HL-60/S4 (cell line): ENCODE results near the gene AP2A2.

Source experiments
- in situ Hi-C: fragments of 300-500 bp; cut with MboI; formaldehyde crosslinking; loops from 2 replicates; pipeline ENCODE4 v1.14.3; 2022; ENCODE audit warnings: low sequenced_read_pairs

Gene AP2A2

DNA sequence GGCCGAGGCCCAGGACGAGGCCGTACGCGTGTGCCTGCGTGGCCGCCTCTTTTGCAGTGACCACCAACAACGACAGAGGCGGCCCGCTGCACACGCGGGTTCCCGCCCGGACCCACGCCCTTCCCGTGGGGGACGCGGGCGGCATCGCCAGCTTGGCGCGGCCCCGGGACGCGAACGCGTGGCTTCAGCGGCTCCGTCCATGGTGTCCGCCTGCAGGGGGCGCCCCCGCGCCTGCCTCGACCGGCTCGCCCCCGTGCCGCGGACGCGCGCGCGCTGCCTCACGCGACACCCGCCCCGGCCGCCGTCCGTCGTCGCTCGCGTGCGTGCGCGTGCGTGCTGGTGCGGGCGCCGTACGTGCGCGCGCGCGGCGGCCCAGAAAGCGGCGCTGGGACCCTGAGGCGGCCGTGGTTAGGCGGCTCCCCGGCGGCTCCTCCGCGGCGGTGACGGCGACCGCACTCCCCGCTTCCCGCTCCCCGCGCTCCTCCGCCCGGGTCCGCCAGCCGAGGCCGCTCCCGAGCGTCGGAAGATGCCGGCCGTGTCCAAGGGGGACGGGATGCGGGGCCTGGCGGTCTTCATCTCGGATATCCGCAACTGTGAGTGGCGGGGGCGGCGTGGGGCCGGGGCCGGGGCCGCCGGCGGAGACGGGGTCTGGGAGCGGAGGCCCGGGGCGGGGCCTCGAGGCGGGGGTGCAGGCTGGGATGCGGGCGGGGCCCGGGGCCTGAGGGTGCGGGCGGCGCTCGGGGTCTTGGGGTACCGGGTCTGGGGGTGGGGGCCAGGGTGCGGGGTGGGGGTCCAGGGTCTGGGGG is at the start of gene AP2A2:
TSS of gene AP2A2 (plus strand) at position 375 of the 806 bp plus-strand sequence. CDS start at position 527, 152 bp downstream.
- in situ Hi-C loops, result no loop called here

DNA sequence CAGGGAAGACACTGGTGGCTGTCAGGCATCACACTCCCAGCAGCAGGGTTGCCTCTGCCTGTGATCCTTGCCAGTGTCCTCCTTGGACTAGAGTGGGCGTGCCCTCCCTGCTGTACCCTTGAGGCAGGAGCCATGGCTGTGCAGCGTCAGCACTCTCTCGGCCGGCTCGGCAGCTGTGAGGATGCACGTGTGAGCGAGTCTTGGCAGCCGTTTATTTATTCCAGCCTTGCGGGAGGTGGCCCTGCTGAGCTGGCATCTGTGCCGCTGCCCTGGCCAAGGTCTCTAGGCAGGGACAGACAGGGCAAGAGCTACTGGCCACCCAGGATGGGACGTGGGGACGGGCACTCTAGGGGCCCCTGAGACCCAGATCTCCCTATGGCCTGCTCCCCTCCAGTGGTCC is 49.1 kb upstream of the AP2A2 start:
- in situ Hi-C loops, result no loop called here

DNA sequence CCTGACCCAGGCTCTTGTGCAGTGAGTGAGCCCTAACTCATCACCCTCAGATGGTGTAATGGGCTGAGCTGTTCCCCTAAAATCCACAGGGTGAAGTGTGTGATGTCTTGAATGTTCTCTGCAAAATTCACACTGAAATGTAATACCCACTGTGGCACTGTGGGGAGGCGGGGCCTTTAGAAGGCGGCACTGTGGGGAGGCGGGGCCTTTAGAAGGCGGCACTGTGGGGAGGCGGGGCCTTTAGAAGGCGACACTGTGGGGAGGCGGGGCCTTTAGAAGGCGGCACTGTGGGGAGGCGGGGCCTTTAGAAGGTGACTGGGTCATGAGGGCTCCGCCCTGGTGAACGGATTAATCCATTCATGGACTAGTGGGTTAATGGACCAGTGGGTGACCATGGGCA is 48.1 kb upstream of the AP2A2 start:
- in situ Hi-C loops, result no loop called here

DNA sequence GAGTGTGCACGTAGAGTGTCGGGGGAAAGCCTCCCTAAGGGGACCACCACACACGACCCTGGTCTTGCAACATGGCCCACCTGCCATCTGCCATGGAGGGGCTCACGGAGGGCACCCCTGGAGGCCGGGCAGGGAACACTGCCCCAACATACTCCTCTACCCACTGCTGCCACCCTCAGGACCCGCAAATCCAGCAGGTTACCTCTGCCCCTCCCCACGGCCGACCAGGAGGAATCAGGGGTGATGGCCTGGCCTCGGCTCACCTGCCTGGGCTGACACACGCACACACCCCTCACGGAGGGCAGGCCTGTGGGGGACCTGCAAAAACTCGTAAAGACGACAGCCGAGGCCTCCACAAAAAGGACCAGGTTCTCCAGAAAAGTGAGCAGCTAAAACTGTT is 45.2 kb upstream of the AP2A2 start:
- in situ Hi-C loops, result no loop called here

DNA sequence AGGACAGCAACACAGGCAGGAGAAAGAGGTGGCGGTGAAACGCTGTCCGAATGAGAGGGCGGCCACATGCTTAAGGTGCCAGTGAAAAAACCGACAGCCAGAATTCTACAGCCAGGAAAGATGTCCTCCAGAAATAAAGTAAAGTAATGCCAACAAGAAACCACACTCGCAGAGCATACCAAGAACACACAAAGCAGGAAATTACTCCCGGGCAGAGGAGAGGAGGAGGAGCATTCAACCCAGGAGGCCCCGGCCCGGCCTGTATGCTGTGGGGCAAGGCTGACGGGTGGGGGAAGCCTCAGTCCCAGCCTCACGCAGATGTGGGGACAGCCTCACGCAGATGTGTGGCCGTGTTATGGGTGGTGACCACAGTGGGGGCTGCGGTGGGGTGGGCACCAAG is 43.1 kb upstream of the AP2A2 start:
- in situ Hi-C loops, result no loop called here

DNA sequence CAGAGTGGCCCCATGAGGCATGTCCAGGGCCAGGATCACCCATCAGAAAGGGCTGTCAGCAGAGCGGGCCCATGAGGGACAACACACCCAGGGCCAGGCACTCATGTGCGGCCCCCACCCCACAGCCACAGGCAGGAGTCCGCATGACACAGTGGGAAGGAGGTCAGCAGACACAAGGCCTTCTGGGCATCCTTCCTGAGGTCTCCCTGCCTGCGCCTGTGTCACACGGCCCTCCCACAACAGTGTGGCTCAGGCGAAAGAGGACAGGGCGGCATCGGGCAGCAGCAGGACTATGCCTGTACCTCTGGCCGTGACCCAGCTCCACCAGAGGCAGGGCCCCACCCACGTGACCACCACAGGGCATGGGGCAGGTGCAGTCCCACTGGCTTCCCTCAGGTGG is 42.1 kb upstream of the AP2A2 start:
- in situ Hi-C loops, result no loop called here

DNA sequence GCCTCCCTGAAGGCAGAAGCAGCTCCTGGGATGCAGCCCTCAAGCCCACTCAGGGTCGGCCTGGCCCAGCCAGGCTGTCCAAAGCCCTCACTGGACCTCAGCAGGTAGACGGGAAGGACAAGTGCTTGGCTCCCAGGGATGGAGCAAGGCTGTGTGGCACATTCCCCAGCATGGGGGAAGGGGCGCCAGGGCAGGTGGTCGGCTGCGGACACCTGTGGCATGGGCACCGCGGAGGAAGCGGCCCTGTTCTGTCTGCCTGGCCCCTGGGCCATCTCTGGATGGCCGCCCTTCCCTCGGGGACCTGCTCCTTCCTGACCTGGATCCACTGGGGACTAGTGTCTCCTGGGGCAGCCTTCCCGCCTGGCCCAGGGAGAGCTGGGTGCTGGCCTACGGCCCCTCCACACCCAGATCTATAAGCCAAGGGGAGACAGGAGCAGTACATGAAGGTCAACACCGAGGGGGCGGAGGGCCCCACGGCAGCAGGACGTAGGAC is 41.0 kb upstream of the AP2A2 start:
- in situ Hi-C loops, result no loop called here

DNA sequence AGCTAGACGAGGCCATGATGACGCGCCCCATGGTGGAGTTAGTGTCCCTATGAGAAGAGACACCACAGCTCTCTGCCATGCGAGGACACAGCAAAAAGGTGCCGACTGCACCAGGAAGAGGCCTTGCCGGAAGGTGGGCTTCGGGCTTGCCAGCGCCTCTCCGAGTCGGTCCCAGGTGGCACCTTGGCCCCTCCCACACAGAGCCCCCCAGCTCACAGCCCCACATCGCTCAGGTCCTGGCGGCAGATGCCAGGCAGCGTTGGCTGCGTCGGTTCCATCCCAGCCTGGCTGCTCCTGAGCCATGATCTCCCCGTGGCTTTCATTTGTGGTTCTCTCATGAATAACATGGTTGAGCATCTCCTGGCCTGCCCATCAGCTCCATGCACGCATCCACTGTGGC is 39.1 kb upstream of the AP2A2 start:
- in situ Hi-C loops, result no loop called here

DNA sequence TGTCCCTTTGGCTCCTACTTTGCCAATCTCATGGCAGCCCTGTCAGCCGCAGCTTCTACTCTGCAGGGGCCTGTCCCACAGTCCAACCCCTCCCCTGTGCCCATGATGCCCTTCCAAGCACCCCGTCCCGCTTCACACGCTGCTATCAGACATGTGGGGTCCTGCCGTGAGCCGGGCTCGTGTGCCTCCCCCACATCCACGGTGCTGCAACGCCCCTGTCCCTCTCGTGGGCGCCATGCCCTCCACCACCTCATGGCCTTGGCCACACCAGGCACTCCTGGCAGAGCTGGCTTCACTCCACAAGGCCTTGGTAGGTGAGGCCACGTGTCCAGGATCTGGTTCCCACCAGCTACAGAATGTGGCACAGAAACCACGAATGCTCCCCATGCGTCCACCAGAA is 38.1 kb upstream of the AP2A2 start:
- in situ Hi-C loops, result no loop called here

DNA sequence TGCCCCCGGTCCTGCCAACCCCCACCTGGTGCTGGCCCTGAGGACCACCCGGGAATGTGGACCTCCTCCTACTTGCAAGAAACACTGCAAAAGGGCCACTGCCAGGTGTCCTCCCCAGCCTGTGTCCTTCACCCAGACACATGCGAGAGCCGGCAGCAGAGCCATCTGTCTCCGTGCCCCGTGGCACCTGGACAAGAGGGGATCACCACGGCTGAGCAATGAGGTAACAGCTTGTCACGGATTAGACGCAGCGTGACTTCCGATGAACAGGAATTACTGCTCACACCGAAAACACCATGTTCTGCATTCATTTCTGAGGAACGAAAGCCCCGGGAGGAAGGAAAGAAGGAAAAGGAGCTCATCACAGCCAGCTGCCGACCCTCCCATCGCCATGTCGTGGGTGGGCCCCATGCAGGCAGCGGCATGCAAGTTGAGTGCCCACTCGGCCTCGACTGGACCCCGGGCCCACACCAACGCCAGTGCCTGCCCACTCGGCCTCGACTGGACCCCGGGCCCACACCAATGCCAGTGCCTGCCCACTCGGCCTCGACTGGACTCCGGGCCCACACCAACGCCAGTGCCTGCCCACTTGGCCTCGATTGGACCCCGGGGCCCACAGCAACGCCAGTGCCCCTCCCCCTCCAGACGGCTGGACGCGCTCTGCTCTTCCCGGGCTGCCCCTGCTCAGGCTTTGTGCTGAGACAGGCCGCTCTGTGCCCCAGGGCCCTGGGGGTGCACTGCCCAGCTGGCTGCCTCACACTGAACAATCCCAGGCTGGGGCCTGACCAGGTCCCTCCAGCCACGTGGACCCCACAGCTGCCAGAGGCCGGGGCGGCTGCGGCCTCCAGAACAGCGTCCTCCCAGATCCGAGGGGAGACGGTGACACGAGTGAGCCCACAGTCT is 37.1 kb upstream of the AP2A2 start:
- in situ Hi-C loops, result no loop called here

DNA sequence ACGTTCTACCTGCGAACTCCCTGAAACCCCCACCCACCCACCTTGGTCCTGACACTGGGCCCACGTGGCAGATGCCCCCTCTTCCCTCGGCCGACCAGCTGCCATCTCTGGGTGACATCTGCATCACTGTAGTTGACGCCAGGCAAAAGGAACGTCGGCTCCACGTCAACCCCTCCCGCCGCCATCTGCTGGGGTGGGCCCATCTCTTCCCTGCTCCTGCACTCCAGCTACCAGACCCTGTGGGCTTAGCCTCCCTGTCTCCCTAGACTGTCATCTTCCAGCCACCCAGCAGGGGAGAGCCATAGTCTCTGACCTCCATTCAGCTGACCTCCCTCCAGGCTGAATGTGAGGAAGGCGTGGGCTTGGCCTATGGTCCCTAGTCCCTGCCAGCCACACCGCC is 36.4 kb upstream of the AP2A2 start:
- in situ Hi-C loops, result no loop called here

DNA sequence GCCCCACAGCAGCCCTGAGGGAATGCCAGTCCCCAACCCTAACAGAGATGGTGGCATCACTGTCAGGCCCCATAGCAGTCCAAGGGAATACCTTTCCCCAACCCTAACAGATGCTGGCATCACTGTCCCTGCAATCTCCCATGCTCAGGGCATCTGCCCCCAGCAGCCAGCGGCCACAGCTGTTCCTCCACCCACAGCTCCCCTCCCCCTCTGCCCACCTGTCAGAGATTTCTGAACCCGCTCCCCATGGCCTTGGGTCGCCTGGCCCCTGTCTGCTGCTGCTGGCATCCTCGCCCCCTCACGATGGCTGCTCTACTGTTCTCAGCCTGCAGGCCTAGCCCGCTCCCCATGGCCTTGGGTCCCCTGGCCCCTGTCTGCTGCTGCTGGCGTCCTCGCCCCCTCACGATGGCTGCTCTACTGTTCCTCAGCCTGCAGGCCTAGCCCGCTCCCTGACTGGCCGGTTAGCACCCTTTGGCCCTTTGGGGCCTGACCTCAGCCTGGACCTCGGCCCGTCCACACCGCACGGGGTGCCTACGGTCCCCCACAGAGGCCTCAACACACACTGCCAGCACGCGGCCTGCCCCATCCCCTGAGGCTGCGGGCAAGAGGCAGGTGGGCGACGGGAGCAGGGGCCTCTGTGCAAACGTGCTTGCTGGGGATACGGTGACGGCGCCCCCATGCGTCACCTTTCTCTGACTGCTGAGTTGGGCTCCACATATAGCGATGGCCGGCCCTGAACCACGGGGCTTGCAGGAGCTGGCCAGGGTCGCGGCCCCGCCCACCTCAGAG is 35.8 kb upstream of the AP2A2 start:
- in situ Hi-C loops, result no loop called here

DNA sequence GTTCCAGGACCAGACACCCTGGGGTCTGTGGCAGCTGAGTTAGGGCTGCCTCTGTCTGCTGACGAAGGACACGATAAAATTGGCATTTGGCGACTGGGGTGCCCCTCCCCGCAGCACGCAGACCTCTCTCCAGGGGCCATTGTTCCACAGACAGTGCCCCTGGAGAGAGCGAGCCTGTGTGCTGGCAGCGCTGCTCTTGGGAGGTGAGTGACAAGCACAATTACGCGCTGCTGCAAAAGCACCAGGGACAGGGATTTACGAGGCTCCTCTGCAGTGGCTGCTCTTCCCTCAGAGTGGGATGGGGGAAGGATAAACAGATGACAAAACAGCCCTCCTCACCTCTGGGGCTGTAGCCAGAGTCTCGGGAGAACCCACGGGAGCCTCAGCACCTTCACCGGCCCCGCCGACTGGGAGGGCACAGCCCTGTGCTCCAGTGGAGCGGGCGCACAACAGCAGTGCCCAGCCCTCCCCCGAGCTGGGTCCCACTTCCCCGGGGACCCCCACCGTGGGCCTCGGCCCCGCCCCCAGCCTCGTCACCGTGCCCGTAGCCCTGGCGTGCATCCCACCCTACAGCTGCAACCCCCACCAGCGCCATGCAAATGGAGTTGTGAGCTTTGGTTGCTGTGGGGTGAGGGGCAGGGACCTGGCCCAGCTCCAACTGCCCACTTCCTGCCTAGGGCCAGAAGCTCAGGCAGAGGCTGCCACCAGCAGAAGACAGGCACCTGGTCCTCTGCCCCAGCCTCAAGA is 34.7 kb upstream of the AP2A2 start:
- in situ Hi-C loops, result no loop called here

DNA sequence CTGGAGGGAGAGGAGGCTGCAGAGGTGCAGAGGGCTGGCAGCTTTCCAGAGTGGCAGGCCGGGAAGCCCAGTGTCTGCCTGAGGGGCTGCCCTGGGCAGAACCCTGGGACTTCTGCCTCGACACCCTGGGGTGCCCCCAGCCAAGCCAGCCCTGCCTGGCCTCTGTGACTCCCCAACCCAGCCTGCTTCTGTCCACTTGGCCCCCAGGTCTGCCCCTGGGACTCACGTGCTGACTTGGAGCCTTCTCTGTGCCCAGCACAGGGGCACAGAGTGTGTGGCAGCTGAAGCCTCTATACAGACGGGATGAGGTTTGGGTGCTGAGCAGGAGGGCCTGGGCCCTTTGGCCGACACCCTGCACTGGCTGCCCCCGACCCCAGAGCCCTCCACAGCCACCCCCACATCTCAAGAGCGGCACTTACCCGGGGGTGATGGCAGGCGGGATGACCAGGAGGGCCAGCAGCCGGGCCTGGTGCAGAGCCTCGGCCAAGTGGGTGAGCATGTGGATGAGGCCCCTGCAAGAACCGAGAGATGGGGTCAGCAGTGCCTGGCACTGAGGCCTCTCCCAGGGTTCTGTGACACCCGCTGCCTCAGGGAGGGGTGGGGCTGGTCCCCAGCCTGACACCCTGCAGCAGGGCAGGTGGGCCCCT is 32.5 kb upstream of the AP2A2 start:
- in situ Hi-C loops, result no loop called here

DNA sequence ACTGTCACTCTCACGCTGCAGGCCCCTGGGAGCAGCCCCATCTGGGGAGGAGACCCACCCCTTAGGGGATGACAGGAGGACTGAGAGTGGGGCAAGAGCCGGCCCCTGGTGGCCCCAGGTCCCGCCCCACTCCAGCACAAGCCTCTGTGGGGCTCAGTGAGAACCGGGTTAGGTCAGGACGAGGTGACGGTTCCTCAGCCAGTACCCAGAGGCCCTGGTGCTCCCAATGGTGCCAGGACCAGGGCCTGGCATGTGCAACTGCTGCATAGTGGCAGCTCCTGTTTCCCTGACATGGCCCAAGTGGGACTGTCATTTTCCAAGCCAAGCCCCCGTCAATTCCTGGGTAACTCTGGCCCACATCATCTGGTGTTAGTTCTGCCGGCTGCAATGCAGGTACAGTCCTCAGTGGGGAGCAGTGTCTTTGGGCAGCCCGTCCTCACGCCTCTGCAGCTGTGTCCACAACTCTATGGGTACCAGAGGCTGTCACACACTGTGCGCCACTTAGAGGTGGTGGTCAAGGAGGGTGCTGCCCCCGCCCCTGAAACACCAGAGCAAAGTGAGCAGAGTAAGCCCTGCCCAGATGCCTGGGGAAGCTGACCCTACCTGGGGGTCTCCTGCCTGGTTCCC is 31.0 kb upstream of the AP2A2 start:
- in situ Hi-C loops, result no loop called here

DNA sequence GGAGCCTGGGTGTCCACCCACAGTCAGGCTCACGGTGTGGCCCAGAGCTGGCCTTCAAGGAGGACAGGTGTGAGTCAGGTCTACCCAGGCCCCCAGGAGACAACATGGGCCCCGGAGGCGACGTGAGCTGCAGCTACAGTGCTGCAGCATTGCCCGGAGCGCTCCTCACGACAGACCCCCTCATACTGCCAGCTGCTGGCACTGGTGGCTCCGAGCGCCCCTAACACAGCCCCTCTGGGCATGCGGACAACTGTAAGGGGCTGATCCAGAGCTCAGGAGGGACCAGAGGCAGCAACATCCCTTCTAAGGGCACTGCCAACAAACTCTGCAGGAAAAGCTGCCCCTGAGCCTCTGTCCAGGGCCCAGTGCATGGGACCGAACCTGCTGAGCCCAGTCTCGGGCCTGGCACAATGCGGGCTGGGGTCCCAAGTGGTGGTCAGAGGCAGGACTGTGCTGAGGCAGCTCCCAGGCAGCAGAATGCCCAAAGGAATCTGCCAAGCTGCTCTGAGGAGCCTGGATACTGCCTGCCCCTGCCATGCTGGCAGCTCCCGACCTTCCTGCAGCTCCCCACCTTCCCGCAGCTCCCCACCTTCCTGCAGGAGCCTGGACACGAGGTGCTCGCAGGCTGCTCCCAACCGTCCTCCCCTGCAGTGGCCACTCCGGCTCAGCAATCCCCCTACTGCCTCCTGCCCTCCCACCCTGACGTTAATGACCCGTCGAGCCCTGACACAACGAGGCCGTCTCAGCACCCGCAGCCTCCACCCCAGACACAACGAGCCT is 30.1 kb upstream of the AP2A2 start:
- in situ Hi-C loops, result no loop called here

DNA sequence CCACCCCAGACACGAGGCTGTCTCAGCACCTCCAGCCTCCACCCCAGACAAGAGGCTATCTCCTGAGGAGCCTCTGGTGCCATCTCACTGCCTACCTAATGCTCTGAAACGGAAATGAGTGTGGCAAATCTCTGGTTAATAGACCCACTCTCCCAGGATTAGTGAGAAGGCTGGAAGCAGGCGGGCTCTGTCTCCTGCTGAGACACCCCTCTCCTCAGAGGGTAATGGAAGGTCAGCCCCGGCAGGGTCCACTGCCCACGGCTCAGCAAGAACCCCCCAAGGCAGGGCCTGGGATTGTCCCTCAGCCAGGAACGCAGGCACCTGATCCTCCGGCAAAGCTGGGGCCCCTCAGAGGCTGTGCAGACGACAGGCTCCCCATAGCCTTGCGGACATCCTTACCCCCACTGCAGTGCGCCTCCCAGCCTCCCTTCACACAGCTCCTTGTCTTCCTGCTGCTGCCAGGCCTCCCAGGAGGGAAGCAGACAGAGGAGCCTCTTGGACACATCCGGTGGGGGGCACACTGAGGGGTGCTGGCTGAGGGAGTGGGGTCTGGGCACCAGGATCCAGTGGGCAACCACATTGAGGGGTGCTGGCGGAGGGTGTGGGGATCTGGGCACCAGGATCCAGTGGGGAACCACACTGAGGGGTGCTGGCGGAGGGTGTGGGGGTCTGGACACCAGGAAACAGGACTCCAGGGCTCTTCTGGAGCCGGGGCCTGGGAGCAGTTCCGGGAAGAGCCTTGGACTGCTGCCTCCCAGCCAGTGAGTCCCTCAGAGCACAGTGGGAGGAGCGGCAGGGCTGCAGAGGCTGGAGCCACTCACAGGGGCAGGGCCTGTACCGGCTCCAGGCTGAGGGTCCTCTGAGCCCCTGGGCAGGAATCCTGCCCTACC is 28.2 kb upstream of the AP2A2 start:
- in situ Hi-C loops, result no loop called here

DNA sequence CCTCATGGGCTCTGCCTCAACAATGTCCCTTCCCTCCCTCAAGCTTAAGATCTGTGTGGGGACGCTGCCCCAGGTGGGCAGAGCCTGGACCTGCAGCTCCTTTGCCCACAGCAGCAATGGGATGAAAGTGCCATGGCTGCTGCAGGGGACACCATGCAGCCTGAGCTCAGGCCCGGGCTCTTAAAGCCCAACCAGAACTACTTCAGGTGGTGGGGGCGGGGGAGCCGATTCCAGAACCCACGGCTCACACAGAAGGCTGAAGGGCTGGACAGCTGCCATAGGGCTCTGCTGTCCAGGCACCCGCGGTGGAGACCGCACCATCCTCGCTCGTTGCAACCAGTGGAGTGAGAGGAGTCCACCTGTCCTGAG is 27.5 kb upstream of the AP2A2 start:
- in situ Hi-C loops, result no loop called here
